ENCODE results near the gene ULBP3.
"Not testable (repeated sequence)": the region's sequence is repeated elsewhere in the genome, so short reads cannot be mapped to it uniquely, and the experiment has no call there.

The ULBP3 gene

DNA sequence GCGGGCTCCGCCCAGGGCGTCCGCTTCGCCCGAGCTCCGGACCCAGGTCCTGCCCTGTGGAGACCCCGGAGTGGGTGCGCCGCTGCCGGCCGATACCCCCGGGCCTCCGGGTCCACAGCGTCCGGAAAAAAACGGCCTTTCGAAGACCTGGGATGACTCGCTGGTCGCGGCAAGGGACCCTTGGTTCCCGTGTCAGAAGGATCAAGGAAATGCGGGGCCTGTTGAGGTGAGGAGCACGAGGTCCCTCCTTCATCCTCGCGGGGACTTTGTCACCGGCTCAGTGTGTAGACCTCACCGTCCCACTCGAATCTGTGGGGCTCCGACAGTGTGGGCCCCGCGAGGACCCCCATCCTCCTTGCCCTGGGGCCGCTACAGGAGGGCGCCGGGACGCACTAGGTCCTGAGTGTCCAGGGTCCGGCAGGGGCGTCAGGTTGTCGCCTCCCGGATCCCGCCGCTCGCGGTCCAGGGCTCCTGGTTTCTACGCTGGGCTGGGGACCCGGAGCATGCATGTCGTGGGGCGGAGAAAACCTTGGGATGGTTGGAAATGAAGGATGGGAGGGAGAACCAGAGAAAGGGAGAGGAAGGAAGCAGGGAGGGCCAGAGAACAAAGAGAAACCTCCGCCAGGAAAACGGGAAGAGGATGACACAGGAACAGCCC, 54.2 kb downstream of the ULBP3 start:
- not testable (repeated sequence) for H3K9me3 ChIP-seq (ENCODE audit: insufficient read depth, low read depth, low read length); H2BK12ac ChIP-seq (ENCODE audit: low read length); H4K12ac ChIP-seq (ENCODE audit: low read depth, low read length); H3K4me1 ChIP-seq (ENCODE audit: control insufficient read depth in 1 of 2, insufficient read depth in 2 of 2, low read length in 2 of 2); DNase-seq; H3K27ac ChIP-seq (ENCODE audit: low read depth, low read length); H3K79me1 ChIP-seq (ENCODE audit: low read length); H2AFZ ChIP-seq (ENCODE audit: insufficient read depth, low read length, poor library complexity); H3K36me3 ChIP-seq (ENCODE audit: control insufficient read depth in 1 of 2, insufficient read depth in 2 of 2, low read length in 2 of 2); H3K4me2 ChIP-seq (ENCODE audit: low read length); H3K18ac ChIP-seq (ENCODE audit: low read length); H2BK120ac ChIP-seq (ENCODE audit: insufficient read depth, low read length, poor library complexity); H2AK5ac ChIP-seq (ENCODE audit: low read length); H3K23ac ChIP-seq (ENCODE audit: low read length); H3K79me2 ChIP-seq (ENCODE audit: control insufficient read depth, insufficient read depth, low read length, poor library complexity); H3K4me3 ChIP-seq (ENCODE audit: low read depth, low read length); H3K14ac ChIP-seq (ENCODE audit: low read length); H3K4ac ChIP-seq (ENCODE audit: low read depth, low read length); H3K9ac ChIP-seq (ENCODE audit: low read length); H4K91ac ChIP-seq (ENCODE audit: low read depth, low read length); H2BK5ac ChIP-seq (ENCODE audit: low read depth, low read length, poor library complexity); H4K8ac ChIP-seq (ENCODE audit: low read depth, low read length)
- H3K27me3 ChIP-seq (ENCODE audit: insufficient read depth, low read length): peaks cover 27% of the 10 kb centered on the region
- WGBS (ENCODE audit: extremely low coverage, insufficient coverage, insufficient read length): no CpG with 5 or more reads among the region's 50 CpGs

- H3K36me3 ChIP-seq (ENCODE audit: control insufficient read depth in 1 of 2, insufficient read depth in 2 of 2, low read length in 2 of 2); H2AFZ ChIP-seq (ENCODE audit: insufficient read depth, low read length, poor library complexity); H3K18ac ChIP-seq (ENCODE audit: low read length); H3K4me1 ChIP-seq (ENCODE audit: control insufficient read depth in 1 of 2, insufficient read depth in 2 of 2, low read length in 2 of 2); H4K8ac ChIP-seq (ENCODE audit: low read depth, low read length); H3K27ac ChIP-seq (ENCODE audit: low read depth, low read length); H2AK5ac ChIP-seq (ENCODE audit: low read length); H3K79me2 ChIP-seq (ENCODE audit: control insufficient read depth, insufficient read depth, low read length, poor library complexity); H3K9ac ChIP-seq (ENCODE audit: low read length); H4K91ac ChIP-seq (ENCODE audit: low read depth, low read length); H2BK5ac ChIP-seq (ENCODE audit: low read depth, low read length, poor library complexity); H3K14ac ChIP-seq (ENCODE audit: low read length); H3K4me3 ChIP-seq (ENCODE audit: low read depth, low read length); H3K4ac ChIP-seq (ENCODE audit: low read depth, low read length); H3K23ac ChIP-seq (ENCODE audit: low read length); H4K12ac ChIP-seq (ENCODE audit: low read depth, low read length); H3K4me2 ChIP-seq (ENCODE audit: low read length); H2BK120ac ChIP-seq (ENCODE audit: insufficient read depth, low read length, poor library complexity); H3K79me1 ChIP-seq (ENCODE audit: low read length); H2BK12ac ChIP-seq (ENCODE audit: low read length); H3K9me3 ChIP-seq (ENCODE audit: insufficient read depth, low read depth, low read length); DNase-seq: not testable (repeated sequence)
- no CpG with 5 or more reads among the region's 24 CpGs for WGBS (ENCODE audit: extremely low coverage, insufficient coverage, insufficient read length)
- peaks cover 27% of the 10 kb centered on the region for H3K27me3 ChIP-seq (ENCODE audit: insufficient read depth, low read length)
These were observed 54.9 kb downstream of the ULBP3 start for GRCh38 chr6:150013785-150014622.

GRCh38 chr6:150012846-150013784, 55.8 kb downstream of the ULBP3 start:
- H2AFZ ChIP-seq (ENCODE audit: insufficient read depth, low read length, poor library complexity); H3K79me2 ChIP-seq (ENCODE audit: control insufficient read depth, insufficient read depth, low read length, poor library complexity); H2BK12ac ChIP-seq (ENCODE audit: low read length); DNase-seq; H3K36me3 ChIP-seq (ENCODE audit: control insufficient read depth in 1 of 2, insufficient read depth in 2 of 2, low read length in 2 of 2); H4K8ac ChIP-seq (ENCODE audit: low read depth, low read length); H3K14ac ChIP-seq (ENCODE audit: low read length); H2AK5ac ChIP-seq (ENCODE audit: low read length); H3K23ac ChIP-seq (ENCODE audit: low read length); H3K4ac ChIP-seq (ENCODE audit: low read depth, low read length); H3K9ac ChIP-seq (ENCODE audit: low read length); H3K79me1 ChIP-seq (ENCODE audit: low read length); H3K4me2 ChIP-seq (ENCODE audit: low read length); H3K9me3 ChIP-seq (ENCODE audit: insufficient read depth, low read depth, low read length); H3K4me1 ChIP-seq (ENCODE audit: control insufficient read depth in 1 of 2, insufficient read depth in 2 of 2, low read length in 2 of 2); H2BK5ac ChIP-seq (ENCODE audit: low read depth, low read length, poor library complexity); H3K18ac ChIP-seq (ENCODE audit: low read length); H4K12ac ChIP-seq (ENCODE audit: low read depth, low read length); H4K91ac ChIP-seq (ENCODE audit: low read depth, low read length); H2BK120ac ChIP-seq (ENCODE audit: insufficient read depth, low read length, poor library complexity); H3K27ac ChIP-seq (ENCODE audit: low read depth, low read length); H3K4me3 ChIP-seq (ENCODE audit: low read depth, low read length): not testable (repeated sequence)
- WGBS (ENCODE audit: extremely low coverage, insufficient coverage, insufficient read length): no CpG with 5 or more reads among the region's 8 CpGs
- peaks cover 27% of the 10 kb centered on the region for H3K27me3 ChIP-seq (ENCODE audit: insufficient read depth, low read length)
